ENCODE measurements around the gene LTO1.
"Not testable (repeated sequence)": the region's sequence is repeated elsewhere in the genome, so short reads cannot be mapped to it uniquely, and the experiment has no call there.

Gene LTO1

DNA sequence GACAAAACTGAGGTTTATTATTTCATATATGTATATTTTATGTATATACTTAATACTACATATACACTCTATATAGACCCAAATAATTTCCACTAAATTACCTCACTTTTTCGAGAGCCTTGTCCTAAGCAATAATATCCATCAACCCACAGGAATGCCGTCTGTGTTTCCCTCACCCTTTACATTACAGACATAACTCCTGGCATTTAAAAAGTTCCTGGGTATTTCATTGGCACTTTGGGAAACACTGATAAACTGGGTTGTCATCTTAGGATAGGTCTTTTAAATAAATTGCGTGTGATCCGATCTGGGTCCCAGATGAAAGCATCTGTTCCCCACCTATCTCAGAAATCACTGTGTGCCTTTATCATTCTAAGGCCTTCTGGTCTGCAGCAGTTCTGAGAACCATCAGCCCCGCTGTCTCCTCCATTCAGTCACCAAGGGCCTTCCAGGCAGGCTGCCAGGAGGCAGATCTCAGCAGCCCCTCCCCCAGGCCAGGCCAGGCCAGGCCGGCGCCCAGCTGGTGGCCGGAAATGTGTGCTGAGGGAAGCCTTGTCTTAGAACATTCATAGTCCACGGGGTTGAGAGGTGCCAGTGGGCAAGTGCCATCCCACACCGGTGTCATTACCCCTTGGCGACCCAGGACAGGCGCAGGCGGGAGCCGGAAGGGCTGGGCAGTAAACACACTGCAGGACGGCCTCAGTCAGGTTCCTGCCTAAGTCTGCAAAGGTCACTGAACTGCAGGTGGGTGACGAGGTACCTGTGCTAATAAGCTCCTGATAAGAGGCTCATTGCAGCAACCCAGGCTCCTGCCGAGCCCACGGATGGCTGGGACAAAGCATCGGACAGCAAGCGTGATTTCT is 25.4 kb upstream of the LTO1 start:
- DNase-seq (ENCODE audit: low spot score), result peak; percentile 100

GRCh38 chr11:69699213-69699612 is 24.1 kb upstream of the LTO1 start:
- DNase-seq (ENCODE audit: low spot score), result no peak

- DNase-seq (ENCODE audit: low spot score), result no peak
These were observed 23.2 kb upstream of the LTO1 start for GRCh38 chr11:69698362-69698761.

DNA sequence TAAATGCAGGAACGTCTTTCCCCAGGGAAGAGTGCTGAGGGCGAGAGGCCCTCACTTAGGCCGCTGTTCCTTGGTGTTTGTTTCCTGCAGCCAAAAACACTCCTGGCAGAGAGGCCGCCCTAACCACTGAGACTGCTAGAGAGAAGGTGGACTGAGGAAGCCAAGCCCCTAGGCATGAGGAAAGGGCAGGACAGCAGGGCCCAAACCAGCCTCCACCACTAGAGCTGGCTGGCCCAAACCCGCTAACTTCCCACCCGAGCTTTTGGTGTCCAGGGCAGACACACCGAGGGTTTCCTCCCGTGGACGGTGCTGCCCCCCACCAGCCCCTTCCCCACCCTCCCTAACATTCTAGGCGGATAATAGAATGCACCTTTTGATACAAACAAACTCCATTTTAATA is 22.7 kb upstream of the LTO1 start:
- no peak for DNase-seq (ENCODE audit: low spot score)

GRCh38 chr11:69697469-69697843 is 22.3 kb upstream of the LTO1 start:
- no peak for DNase-seq (ENCODE audit: low spot score)

GRCh38 chr11:69696749-69697468 is 21.8 kb upstream of the LTO1 start:
- DNase-seq (ENCODE audit: low spot score), result no peak

GRCh38 chr11:69695995-69696394 is 20.8 kb upstream of the LTO1 start:
- DNase-seq (ENCODE audit: low spot score), result not testable (repeated sequence)

DNA sequence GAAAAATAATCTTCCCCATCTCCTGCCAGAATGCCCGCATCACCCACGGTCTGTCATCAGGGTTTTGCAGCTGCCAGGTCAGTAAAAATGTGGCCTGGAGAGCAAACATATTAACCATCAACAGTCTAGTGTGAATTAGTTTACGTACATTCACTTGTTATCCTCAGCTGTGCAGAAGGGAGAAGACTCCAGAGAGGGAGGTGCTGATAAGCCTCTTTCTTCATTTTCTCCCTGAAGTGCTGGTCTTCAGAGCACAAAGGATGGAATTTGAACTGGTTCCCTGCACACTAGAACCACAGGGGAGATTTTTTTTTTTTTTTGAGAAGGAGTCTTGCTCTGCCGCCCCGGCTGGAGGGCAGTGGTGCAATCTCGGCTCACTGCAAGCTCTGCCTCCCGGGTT is 20.4 kb upstream of the LTO1 start:
- DNase-seq (ENCODE audit: low spot score), result no peak

DNA sequence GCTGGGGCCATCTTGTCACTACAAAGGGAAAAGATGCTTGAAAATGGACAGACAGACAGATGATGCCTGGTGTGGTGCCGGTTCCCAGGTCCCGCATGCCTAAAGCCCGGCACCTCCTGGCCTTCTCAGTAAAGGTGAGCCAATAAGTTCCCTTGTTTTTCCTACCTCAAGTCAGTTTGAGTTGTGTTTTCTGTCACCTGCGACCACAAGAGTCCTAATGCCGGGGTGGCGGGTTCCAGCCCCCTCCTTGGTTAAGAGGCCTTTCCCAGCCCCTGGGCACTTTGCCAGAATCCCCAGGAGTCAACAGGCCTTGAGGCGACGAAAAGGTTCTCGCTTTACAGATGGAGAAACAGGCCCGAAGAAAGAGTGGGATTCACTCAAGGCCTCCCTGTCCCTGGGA is 19.6 kb upstream of the LTO1 start:
- no peak for DNase-seq (ENCODE audit: low spot score)

DNA sequence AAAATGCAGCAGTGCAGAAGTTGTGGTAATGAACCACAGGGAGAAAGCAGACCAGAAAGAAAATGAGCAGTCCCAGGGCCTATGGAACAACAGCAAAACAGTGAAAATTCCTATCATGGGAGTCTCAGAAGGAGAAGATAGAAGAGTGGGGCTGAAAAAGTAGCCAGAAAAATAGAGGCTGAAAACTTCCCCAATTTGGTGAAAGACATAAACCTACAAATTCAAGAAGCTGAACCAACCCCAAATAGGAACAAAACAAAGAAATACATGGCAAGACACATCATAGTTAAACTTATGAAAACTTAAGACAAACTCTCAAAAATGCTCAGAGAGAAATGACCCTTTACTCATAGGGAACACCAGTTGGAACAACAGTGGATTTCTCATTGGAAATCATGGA is 17.3 kb upstream of the LTO1 start:
- DNase-seq (ENCODE audit: low spot score), result no peak

DNA sequence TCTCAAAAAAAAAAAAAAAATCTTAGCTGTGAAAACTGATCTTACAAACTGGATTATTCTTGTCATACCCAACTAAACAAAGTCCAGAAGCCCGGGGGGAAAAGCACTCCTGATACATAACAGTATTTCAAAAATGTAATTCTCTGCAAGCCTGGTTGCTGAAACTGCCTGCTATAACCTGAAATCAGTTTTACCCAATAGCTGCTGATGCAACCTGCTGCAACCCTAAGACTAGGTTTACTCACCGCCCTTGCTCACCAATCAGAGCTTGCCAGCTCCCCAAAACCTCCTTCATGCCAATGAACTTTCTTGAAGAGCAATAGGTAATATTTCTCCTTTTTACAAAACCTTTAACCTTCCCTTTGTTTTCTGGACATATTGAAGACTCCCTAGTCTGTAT is 16.3 kb upstream of the LTO1 start:
- DNase-seq (ENCODE audit: low spot score), result no peak

DNA sequence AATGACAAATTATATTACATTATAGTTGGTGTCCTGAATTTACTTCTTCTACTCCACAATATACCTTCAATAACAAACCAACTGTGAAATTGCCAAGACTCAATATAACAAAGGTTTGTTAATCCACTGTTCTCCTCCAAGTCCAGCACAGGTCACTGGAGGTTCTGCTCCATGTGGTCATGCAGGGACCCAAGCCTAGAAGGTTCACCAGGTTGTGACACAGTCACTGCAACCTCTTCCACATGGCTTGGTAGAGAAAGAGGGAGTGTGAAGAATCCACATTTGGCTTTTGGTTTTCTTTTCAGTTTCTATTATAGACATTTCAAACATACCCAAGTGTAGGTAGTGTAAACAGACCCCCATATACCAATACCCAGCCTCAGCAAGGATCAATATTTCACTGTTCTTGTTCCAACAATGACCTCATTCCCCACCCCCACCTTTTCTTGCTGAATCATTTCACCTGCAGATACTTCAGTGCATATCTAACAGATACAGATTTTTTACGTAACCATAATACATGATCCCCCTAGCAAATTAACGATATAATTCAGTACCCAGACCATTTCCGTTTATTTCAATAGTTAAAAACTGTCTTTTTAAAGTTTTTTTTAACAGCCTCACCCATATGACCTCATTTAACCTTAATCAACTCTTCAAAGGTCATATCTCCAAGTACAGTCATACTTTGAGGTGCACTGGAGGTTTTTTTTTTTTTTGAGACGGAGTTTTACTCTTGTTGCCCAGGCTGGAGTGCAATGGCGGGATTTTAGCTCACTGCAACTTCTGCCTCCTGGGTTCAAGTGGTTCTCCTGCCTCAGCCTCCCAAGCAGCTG is 14.5 kb upstream of the LTO1 start:
- DNase-seq (ENCODE audit: low spot score), result no peak

- DNase-seq (ENCODE audit: low spot score), result not testable (repeated sequence)
These were observed 13.0 kb upstream of the LTO1 start for GRCh38 chr11:69687969-69688771.

GRCh38 chr11:69686856-69687255 is 11.7 kb upstream of the LTO1 start:
- no peak for DNase-seq (ENCODE audit: low spot score)

DNA sequence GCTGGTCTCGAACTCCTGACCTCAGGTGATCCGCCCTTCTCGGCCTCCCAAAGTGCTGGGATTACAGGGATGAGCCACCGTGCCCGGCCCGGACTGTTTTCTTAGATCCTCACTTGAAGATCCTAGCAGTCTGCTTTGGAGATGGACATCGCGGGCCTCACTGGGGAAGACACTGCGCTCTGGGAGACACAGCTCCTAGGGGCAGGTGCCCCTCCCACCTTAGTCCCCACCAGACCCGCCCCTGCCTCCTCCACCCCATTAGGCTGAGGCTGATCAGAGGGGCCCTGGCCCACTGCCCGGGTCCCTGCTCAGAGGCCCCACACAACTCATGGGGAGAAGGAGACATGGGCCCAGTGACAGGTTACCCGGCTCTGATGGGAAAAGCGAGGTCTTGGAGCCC is 11.3 kb upstream of the LTO1 start:
- no peak for DNase-seq (ENCODE audit: low spot score)

- no peak for DNase-seq (ENCODE audit: low spot score)
These were observed 10.2 kb upstream of the LTO1 start for GRCh38 chr11:69685348-69685747.

GRCh38 chr11:69684651-69685050 is 9.5 kb upstream of the LTO1 start:
- DNase-seq (ENCODE audit: low spot score), result no peak

DNA sequence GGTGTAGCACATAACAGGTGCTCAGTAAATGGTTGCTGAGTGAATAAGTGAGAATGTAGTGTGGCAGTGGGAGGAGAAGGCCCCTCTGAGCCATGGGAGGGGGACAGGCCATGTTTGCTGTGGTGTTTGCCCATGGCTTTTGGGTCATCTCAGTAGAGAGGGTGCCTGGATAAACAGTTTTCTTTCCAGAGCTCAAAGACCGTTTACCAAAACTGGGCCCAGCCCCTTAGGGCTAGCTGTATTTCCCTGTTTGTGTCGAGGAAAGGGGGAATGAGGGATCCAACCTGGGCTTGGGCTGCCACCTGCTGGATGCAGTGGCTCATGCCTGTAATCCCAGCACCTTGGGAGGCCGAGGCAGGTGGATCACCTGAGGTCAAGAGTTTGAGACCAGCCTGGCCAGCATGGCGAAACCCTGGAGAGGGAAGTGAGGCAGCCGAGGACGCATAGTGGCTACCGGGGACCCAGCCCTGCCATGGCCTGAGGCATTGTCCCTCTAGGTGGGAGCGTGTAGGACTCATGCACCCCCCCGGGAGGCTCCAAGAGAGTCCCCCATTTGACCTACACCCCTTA is 8.7 kb upstream of the LTO1 start:
- no peak for DNase-seq (ENCODE audit: low spot score)

GRCh38 chr11:69682681-69683326 is 7.7 kb upstream of the LTO1 start:
- DNase-seq (ENCODE audit: low spot score), result no peak

DNA sequence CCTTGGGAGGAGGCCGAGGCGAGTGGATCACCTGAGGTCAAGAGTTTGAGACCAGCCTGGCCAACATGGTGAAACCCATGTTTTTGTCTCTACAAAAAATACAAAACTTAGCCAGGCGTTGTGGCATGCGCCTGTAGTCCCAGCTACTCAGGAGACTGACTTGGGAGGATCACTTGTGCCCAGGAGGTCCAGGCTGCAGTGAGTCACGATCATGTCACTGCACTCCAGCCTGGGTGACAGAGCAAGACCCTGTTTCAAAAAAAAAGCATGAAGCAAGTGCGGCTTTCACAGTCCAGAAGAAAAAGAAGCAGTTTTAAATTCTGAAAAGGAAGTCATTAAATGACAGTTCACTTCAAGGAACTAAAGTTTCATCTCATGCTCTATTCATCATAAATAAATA is 7.1 kb upstream of the LTO1 start:
- no peak for DNase-seq (ENCODE audit: low spot score)

DNA sequence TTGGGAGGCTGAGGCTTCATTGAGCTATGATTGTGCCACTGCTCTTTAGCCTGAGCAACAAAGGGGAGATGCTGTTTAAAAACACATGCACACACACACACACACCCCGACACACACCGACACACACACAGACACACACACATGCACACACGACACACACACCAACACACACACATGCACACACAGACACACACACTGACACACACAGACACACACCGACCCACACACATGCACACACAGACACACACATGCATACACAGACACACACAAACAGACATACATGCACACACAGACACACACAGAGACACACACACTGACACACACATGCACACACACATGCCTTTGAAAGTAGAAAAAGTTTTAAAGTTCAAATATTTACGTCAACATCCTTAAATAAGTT is 5.5 kb upstream of the LTO1 start:
- DNase-seq (ENCODE audit: low spot score), result no peak

Data from HuH-7.5 (cell line).